Rectal smooth muscle tissue (tissue), 1 donor: ENCODE data around the gene SQSTM1.

Source experiments
- H3K27ac ChIP-seq: one replicate; pipeline ENCODE4 v1.7.0; 2013; ENCODE audit warnings: low read depth, low read length, inconsistent platforms
- H3K27me3 ChIP-seq: one replicate; pipeline ENCODE4 v1.7.0; 2013; ENCODE audit warnings: low read length; ENCODE audit not compliant: control insufficient read depth, insufficient read depth
- H3K36me3 ChIP-seq: one replicate; pipeline ENCODE4 v1.7.0; 2013; ENCODE audit warnings: low read length; ENCODE audit not compliant: control insufficient read depth, insufficient read depth
- H3K4me1 ChIP-seq: one replicate; pipeline ENCODE4 v1.7.0; 2013; ENCODE audit warnings: low read length; ENCODE audit not compliant: control insufficient read depth, insufficient read depth
- H3K4me3 ChIP-seq: one replicate; pipeline ENCODE4 v1.7.0; 2013; ENCODE audit warnings: low read length
- H3K9ac ChIP-seq: one replicate; pipeline ENCODE4 v1.7.0; 2013; ENCODE audit warnings: low read length

The SQSTM1 gene

DNA sequence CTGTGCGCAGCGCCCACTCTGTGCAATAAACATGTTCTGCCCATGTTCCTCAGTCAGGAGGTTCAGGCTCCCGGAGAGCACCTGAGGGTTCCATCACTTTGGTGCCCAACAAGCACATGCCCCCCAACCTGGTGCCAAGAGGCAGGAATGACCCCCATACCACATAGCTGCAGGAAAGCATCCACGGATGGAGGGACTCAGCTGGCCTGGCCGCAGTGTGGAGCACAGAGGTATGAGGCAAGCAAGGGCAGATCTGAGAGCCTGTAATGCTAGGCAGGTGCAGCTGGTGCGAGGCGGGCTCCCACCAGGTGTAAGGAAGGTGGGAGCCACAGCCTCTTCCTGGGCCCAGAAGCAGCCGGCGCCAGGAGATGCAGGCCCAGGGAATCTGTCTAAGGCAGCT, 42.2 kb downstream of the SQSTM1 start:
- Histone ChIP-seq H3K27me3 (no peaks in the 10 kb centered on the region), H3K4me3 (no peak overlapping the region), H3K9ac (no peak overlapping the region), H3K36me3 (peaks cover 20% of the 10 kb centered on the region), H3K27ac (no peak overlapping the region), H3K4me1 (peaks cover 3% of the 10 kb centered on the region)

DNA sequence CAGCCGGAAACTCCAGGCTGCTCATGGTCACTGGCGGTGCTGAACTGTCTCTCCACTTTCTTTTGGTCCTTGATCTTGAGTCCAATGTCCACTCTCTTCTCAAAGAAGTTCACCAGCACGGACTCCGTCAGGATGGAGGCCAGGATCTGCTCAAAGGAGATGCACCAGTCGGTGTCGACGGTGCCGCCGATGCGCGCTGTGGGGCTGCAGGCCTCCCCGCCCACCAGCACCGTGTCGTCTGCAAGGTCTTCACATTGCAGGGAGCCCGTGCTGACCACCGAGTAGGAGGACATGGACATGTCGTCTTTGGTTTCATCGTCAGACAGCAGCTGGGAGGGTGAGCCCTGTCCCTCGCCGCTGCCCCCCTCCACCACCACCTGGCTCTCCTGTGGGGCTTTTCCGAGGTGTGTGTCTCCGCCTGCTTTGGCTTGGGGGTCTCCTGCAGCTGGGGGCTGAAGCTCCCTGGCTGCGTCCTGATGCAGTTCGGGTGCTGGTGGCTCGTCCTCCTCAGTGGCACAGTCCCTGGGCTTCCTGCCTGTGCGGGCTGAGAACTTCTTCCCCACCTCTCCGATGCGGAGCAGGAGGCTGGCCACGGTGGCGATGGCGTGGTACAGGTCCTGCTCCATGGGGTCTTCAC, 42.9 kb downstream of the SQSTM1 start:
- H3K4me1 ChIP-seq, result peaks cover 3% of the 10 kb centered on the region
- H3K27me3 ChIP-seq, result no peaks in the 10 kb centered on the region
- H3K9ac ChIP-seq, result no peak overlapping the region
- H3K36me3 ChIP-seq, result peaks cover 20% of the 10 kb centered on the region
- H3K27ac ChIP-seq, result no peak overlapping the region
- H3K4me3 ChIP-seq, result no peak overlapping the region

DNA sequence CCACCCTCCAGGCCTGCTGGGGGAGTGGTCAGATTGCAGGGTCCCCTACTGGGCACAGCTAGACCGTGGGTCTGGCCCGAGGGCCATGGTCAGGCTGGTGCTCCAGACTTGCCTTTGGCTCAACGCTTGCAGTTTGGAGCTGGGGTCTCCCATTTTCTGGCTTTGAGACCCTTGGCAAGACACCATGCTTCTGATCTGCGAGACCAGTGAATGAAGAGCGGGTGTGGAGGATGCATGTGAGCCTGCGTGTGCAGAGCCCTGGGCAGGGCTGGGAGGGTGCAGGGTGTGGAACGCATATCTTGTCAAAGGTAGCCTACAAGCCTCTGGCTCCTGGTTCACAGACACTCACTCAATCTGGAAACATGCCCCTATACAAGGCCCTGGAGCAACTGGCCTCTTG, 44.0 kb downstream of the SQSTM1 start:
- peaks cover 3% of the 10 kb centered on the region for H3K4me1 ChIP-seq
- no peak overlapping the region for H3K4me3 ChIP-seq
- H3K36me3 ChIP-seq, result peaks cover 20% of the 10 kb centered on the region
- H3K27me3 ChIP-seq, result no peaks in the 10 kb centered on the region
- no peak overlapping the region for H3K27ac ChIP-seq
- H3K9ac ChIP-seq, result no peak overlapping the region

DNA sequence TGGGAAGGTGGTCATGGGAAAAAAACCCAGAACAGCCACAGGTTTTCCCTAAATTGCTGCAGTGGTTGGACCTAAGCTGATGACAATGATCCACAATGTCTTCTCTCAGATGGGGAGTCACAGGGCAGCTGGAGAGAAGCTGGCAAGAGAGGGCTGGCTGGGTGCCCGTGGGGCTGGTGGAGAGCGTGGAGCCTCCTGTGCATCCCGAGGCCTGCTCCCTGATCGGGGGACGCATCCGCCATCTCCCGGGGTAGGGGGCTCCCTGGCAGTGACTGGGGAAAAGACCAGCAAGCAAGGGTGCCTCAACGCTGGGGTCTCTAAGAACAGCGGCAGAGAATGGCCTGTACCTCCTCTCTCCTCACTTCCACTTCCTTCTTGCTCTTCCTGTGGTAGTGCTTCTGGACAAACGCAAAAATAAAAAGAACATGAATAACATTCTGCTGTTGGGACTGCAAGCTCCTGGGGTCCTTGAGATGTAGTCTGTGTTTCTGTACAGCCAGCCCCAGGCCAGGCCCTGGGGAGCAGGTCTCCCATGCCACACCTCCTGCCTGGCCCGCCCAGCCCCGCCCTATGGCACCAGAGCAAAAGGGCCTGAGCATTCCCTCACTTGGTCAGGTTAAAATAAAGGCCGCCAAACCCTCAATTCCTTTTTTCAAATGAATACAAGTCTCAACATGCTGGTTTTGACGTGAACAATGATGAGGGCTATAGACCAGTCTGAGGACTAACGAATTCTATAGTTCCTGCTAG, 45.0 kb downstream of the SQSTM1 start:
- no peaks in the 10 kb centered on the region for H3K4me1 ChIP-seq
- H3K9ac ChIP-seq, result no peak overlapping the region
- H3K4me3 ChIP-seq, result no peak overlapping the region
- H3K27ac ChIP-seq, result no peak overlapping the region
- no peaks in the 10 kb centered on the region for H3K27me3 ChIP-seq
- H3K36me3 ChIP-seq, result peaks cover 23% of the 10 kb centered on the region

DNA sequence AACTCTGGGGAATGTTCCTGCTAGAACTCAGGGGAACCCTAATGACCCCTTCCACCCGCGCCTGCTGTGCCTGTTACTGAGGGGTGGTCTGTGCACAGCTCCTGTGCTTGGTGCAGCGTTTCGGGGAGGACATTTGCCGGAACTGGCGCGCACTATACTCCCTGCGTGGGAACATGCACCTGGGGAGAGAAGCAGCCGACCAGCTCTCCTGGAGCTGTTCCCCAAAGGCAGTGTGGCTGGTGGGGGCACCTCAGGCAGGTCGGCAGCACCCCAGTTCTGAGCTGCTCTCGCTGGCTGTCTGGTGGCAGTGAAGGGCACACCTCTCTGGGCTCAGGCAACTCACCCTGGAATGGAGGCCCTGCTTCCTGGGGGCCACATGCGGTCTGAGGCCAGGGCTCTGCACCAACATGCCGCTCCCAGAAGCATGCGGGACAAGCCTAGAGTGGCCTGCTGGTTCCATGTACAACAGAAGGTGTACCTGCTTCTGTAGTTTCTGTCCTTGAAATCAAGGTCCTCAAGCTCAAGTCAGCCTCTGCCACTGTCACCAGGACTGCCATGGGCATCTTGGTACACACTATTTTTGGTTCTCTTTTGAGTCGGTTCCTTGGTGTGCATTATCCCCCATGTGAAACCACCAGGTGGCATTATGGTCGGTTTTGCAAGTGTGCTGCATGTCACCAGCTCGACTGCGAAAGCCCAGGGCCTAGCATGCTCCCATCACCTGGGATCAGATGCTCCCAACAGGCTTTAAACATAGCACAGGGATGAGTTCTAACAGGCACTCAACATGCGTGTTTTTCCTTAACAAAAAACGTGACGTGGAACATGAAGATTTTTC, 45.8 kb downstream of the SQSTM1 start:
- H3K4me3 ChIP-seq, result no peak overlapping the region
- H3K27ac ChIP-seq, result no peak overlapping the region
- peaks cover 23% of the 10 kb centered on the region for H3K36me3 ChIP-seq
- H3K9ac ChIP-seq, result no peak overlapping the region
- no peaks in the 10 kb centered on the region for H3K4me1 ChIP-seq
- H3K27me3 ChIP-seq, result no peaks in the 10 kb centered on the region

DNA sequence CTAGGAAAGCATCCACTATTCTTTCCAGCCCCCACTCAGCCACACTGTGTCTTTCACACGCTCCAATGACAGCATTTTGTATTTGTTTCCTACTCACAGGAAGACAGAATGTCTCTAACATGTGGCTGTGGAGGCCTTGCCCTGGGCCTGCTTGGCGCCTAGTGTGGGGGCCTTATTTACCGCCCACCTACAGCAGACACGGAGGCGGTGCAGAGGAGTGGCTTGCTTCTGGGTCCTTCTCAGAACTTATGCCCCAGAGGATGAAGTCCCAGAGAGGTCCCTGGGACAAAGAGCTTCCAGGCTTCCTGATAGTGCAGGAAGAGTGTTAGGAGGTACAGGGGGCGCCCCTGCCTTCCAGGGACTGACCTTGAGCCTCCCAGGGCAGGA, 46.4 kb downstream of the SQSTM1 start:
- no peak overlapping the region for H3K27ac ChIP-seq
- no peak overlapping the region for H3K4me3 ChIP-seq
- H3K36me3 ChIP-seq, result peaks cover 24% of the 10 kb centered on the region

DNA sequence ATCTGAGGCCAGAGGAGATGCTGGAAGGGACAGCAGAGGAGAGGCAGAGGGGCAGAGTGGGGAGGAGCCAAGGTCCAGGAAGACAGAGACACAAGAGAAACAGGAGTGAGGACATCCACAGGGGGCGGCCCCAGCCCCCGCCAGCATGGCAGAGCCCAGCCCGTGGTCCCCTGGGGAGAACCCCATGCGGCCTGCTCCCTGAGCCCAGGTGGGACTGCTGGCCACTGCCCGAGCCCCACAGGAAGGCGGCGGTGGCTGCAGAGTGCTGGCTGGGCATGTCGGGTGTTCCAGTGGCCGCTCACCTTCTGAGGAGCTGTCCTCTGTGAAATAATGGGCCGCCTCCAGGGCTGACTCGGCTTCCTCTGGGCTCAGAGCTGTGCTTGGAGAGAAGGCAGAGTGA, 46.8 kb downstream of the SQSTM1 start:
- Histone ChIP-seq H3K4me1 (no peaks in the 10 kb centered on the region), H3K36me3 (peaks cover 26% of the 10 kb centered on the region), H3K27ac (no peak overlapping the region), H3K9ac (no peak overlapping the region), H3K4me3 (no peak overlapping the region), H3K27me3 (no peaks in the 10 kb centered on the region)

More for the DNA sequence above, 46.4 kb downstream of the SQSTM1 start:
- H3K9ac ChIP-seq, result no peak overlapping the region
- no peaks in the 10 kb centered on the region for H3K27me3 ChIP-seq
- H3K4me1 ChIP-seq, result no peaks in the 10 kb centered on the region

DNA sequence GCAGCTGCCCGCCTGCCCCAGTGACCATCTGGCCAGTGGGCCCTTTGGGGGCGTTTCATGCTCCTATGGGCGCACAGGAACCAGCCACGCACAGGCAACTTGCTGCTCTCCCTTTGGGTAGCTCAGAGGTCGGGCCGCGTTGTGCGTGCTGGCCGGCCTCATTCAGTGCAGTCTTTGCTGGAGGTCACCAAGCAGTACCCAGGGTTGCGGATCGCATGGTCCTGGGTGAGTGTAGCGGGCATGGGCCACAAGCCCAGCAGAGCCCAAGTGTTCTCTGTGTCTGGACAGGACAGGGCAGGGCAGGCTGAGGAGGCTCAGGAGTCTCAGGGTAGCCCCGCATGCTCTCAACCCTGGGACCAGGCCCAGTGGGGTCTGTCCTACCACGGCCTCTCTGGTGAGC, 47.8 kb downstream of the SQSTM1 start:
- Histone ChIP-seq H3K27me3 (no peaks in the 10 kb centered on the region), H3K4me3 (no peak overlapping the region), H3K4me1 (no peaks in the 10 kb centered on the region), H3K9ac (no peak overlapping the region), H3K36me3 (peaks cover 25% of the 10 kb centered on the region), H3K27ac (no peak overlapping the region)

DNA sequence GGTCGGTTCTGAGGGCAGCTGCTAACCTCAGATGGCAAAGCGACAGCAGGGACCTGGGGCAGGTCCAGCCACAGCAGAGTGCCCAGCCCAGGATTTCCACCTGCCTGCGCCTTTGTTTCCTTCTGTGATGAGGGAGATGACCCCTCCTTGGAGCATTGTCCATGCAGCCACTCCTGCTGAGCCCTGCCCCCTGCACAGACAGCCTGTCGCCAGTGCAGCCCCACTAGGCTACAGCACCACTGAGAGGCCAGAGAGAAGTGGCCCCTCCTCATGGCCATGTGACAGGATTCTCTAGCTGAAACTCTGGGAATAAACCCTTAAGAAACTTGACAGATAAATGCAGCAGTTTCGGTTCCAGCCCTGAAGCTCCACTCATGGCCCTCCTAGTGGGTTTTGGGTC, 48.4 kb downstream of the SQSTM1 start:
- Histone ChIP-seq H3K36me3 (peaks cover 25% of the 10 kb centered on the region), H3K27ac (no peak overlapping the region), H3K9ac (no peak overlapping the region), H3K27me3 (no peaks in the 10 kb centered on the region), H3K4me3 (no peak overlapping the region), H3K4me1 (no peaks in the 10 kb centered on the region)

DNA sequence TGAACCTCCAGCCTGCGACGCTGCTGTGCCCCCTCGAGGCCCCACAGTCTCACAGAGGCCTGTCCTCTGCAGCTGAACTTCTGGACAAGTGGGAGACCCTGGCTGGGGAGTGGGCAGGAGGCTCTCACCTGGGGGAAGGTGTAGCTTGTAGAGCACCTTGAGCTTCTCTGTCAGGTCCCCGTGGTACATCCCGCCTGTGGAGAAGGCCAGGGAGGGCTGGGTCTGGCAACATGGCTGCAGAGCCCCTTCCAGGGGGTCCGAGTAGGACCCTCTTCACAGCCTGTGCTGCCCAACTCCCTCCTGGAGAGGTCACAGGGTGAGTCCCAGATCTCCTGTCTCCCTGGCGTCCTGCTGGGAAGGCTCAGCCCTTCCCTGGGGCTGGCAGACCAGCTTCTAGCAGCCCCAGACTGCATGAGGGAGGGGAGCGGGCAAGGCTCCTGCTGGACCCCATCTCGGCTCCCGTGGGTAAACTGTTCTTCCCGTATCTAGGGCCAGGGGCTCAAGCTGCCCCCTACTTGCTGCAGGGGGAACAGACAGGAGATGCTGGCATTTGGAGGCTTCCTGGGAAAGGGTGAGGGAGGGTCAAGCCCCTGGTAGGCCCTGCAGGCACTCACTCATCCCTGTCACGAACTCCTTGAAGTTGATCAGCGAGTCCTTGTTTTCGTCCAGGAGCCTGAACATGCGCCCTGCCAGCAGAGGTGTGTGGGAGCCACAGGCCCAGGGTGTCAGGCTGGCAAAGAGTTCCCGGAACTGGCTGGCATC, 49.1 kb downstream of the SQSTM1 start:
- Histone ChIP-seq H3K36me3 (peaks cover 28% of the 10 kb centered on the region), H3K9ac (no peak overlapping the region), H3K27ac (no peak overlapping the region), H3K4me1 (no peaks in the 10 kb centered on the region), H3K27me3 (no peaks in the 10 kb centered on the region), H3K4me3 (no peak overlapping the region)

DNA sequence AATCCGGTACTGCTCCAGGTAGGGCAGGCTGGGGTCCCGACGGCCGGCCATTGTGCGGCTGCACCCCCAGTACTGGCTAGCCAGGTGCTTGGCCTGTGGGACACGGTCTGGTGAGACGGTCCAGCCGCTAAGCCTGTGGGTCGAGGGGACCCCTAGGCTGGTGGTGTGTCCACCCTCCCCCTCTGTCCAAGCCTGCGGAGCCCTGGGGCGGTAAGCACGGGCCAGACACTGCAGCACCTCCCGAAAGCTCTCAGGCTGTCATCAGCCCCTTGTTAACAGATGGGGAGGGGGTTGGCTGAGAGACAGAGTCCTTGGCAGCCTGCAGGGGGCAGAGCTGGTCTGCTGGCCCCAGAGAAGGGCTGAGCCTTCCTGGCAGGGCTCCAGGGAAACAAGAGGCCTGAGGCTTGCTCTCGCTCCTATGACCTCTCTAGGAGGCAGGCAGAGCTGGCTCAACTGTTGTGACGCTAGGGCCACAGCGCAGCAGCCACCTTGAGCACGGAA, 49.7 kb downstream of the SQSTM1 start:
- Histone ChIP-seq H3K36me3 (peaks cover 28% of the 10 kb centered on the region), H3K27me3 (no peaks in the 10 kb centered on the region), H3K9ac (no peak overlapping the region), H3K4me1 (no peaks in the 10 kb centered on the region), H3K27ac (no peak overlapping the region), H3K4me3 (no peak overlapping the region)

DNA sequence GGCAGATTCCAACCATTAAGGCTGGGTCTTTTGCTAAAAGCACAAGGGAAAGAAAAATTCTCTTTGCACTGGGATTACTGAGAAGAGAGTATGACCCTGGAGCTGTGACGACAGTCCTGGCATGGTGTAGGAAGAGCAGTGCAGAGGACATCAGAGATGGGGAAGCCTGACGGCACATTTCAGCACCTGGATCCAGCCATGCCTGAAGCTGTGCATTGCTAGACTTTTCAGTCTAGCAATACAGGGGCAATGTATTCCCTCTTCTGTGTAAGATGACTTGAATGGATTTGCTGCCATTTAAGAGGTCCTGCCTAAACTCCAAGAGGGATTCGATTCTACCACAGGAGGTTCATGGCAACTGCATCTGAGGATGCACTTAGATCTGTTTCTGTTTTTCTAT, 50.2 kb downstream of the SQSTM1 start:
- Histone ChIP-seq H3K4me3 (no peak overlapping the region), H3K27ac (no peak overlapping the region)

More for the DNA sequence above, 50.2 kb downstream of the SQSTM1 start:
- H3K27me3 ChIP-seq, result no peaks in the 10 kb centered on the region
- H3K4me1 ChIP-seq, result no peaks in the 10 kb centered on the region
- H3K36me3 ChIP-seq, result peaks cover 31% of the 10 kb centered on the region
- no peak overlapping the region for H3K9ac ChIP-seq
